ENCODE results near the gene CRY1. TPM values are rescaled to one million over a fixed set of nuclear protein-coding genes. Genes with fewer than 3 reads are reported as not detected.

Gene CRY1
- total and polyA plus RNA-seq, 9 of the 15 experiments (the other 6 are each of a cell fraction or from before 2014, with no cell fraction given): 8.7 to 33.3 (median 25.2) TPM

- TF ChIP-seq NR0B1 (IDR thresholded peaks at IDR 0.05; ENCODE audit: partially characterized antibody) (no peak), POLR2H (tag; IDR thresholded peaks at IDR 0.05; ENCODE audit: low read depth) (peak; percentile 47; the same call in 1 of the 2 replicates), ZNF318 (IDR thresholded peaks at IDR 0.05; ENCODE audit: borderline replicate concordance in 1 of 2, low read depth in 1 of 2) (no peak), MAZ (CRISPR knock-in tag; conservative IDR thresholded peaks at IDR 0.05 in 1 of 2, IDR thresholded peaks at IDR 0.05 in 1 of 2) (peak; percentile 69), SAP30 (IDR thresholded peaks at IDR 0.05; ENCODE audit: borderline replicate concordance, insufficient read depth, low read depth, low read length, poor library complexity, severe bottlenecking) (peak; percentile 45), CCNT2 (IDR thresholded peaks at IDR 0.05; ENCODE audit: borderline replicate concordance, extremely low read depth, insufficient read length, low read depth, low read length) (peak; percentile 30), ZBED1 (IDR thresholded peaks at IDR 0.05) (0 out of 2 replicates have a peak, but pooled peaks have one; percentile 40), FOSL1 (tag; conservative IDR thresholded peaks at IDR 0.05) (peak; percentile 43; the same call in 1 of the 2 replicates), MYNN (IDR thresholded peaks at IDR 0.05) (peak; percentile 4; the same call in 1 of the 2 replicates), MYNN (CRISPR knock-in tag; IDR thresholded peaks at IDR 0.05) (no peak), USF1 (CRISPR knock-in tag; IDR thresholded peaks at IDR 0.05) (peak; percentile 65), ZBTB8A (IDR thresholded peaks at IDR 0.05; ENCODE audit: partially characterized antibody) (no peak), ZBTB9 (CRISPR knock-in tag; IDR thresholded peaks at IDR 0.05) (peak; percentile 58; the same call in 1 of the 2 replicates), FUS (optimal IDR thresholded peaks at IDR 0.05; ENCODE audit: low read depth, low read length) (no peak)
These were observed 106.5 kb downstream of the CRY1 start, which contains the start of gene MTERF2 (continued) for GRCh38 chr12:106986625-106987389.

Data from K562 (cell line).